ENCODE measurements around the gene SH2D1A. TPM values are rescaled to one million over a fixed set of nuclear protein-coding genes. Genes with fewer than 3 reads are reported as not detected.
"Not testable (repeated sequence)": the region's sequence is repeated elsewhere in the genome, so short reads cannot be mapped to it uniquely, and the experiment has no call there.

SH2D1A gene
- total RNA-seq, 1 donor from 2014 or later, result not detected

GRCh38 chrX:124332481-124333424 lies 13.6 kb upstream of the SH2D1A start, which contains the start of gene TEX13D:
TEX13D (plus strand) TSS chrX:124332660; CDS start chrX:124332918, 258 bp downstream.
- no peaks in the 10 kb centered on the region for H3K27me3 ChIP-seq (ENCODE audit: control insufficient read depth, insufficient read depth, low read length)
- FAIRE-seq (no peak), DNase-seq (ENCODE audit: low read depth) (no peak)
- no peaks in the 10 kb centered on the region for H3K36me3 ChIP-seq (ENCODE audit: control insufficient read depth, insufficient read depth, low read length)
- no peak for TF ChIP-seq CTCF (IDR thresholded peaks at IDR 0.05; ENCODE audit: insufficient read depth, low read length, severe bottlenecking)
- no peak within 1 kb of the TSS for H3K4me3 ChIP-seq (ENCODE audit: low read depth, low read length)

GRCh38 chrX:124333862-124334261 lies 12.5 kb upstream of the SH2D1A start:
- DNase-seq (ENCODE audit: low read depth) (no peak), FAIRE-seq (no peak)
- Histone ChIP-seq H3K36me3 (ENCODE audit: control insufficient read depth, insufficient read depth, low read length) (no peaks in the 10 kb centered on the region), H3K4me3 (ENCODE audit: low read depth, low read length) (no peak overlapping the region), H3K27me3 (ENCODE audit: control insufficient read depth, insufficient read depth, low read length) (no peaks in the 10 kb centered on the region)
- TF ChIP-seq CTCF (IDR thresholded peaks at IDR 0.05; ENCODE audit: insufficient read depth, low read length, severe bottlenecking), result no peak

DNA sequence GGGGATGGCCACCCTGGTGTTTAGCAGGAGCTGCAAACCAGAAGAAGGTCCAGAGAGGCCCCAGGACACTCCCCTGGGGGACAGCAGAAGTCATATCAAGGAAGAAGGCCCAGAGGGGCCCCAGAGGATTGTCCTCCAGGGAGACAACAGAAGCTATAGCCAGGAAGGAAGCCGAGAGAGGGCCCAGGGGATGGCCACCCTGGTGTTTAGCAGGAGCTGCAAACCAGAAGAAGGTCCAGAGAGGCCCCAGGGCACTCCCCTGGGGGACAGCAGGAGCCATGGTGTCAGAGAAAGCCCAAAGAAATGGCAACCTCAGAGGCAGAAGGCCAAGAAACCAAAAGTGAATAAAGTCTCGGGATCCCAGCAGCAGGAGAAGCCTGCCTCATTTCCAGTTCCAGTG lies 11.8 kb upstream of the SH2D1A start:
- H3K36me3 ChIP-seq (ENCODE audit: control insufficient read depth, insufficient read depth, low read length); H3K27me3 ChIP-seq (ENCODE audit: control insufficient read depth, insufficient read depth, low read length); FAIRE-seq; DNase-seq (ENCODE audit: low read depth); H3K4me3 ChIP-seq (ENCODE audit: low read depth, low read length): not testable (repeated sequence)

DNA sequence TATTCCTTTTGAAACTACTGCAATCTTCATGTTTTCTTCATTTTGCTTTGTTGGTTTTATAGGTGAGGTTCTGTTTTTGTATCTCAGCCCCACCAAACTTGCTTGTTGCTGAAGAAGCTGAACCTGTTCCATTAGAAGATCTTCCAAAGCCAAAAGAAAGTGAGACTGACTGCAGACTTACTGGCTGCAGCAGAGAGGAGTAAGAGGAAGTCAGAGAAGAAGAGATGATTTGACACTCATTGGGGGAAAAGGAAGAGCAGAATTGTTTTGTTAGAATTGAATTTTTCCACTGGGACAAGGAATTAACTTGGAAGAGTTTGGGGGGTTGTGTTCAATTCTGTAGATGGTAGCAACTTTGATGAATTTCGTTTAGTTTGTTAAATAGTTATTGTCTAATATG lies 10.8 kb upstream of the SH2D1A start:
- no peak for FAIRE-seq

DNA sequence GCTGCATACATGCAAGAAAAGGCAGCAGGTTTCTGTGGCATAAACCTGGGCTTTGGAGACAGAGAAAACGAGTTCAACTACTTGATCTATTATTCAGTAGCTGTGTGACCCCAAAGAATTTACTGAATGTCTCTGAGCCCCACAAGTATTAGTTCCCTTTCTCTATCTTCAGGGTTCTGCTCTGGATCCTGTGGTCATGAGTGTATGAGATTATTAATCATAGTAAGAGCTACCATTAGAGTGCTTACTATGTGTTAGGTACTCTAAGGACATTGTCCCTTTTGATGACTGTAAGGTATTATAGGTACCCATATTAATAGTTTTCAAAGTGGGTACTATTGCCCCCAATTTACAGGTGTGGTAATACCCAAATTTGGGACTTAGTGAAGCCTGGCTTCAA lies 8.4 kb upstream of the SH2D1A start:
- FAIRE-seq (no peak), DNase-seq (ENCODE audit: low read depth) (no peak)
- Histone ChIP-seq H3K4me3 (ENCODE audit: low read depth, low read length) (no peak overlapping the region), H3K36me3 (ENCODE audit: control insufficient read depth, insufficient read depth, low read length) (no peaks in the 10 kb centered on the region), H3K27me3 (ENCODE audit: control insufficient read depth, insufficient read depth, low read length) (no peaks in the 10 kb centered on the region)
- TF ChIP-seq CTCF (IDR thresholded peaks at IDR 0.05; ENCODE audit: insufficient read depth, low read length, severe bottlenecking), result no peak

More for the DNA sequence above, 10.8 kb upstream of the SH2D1A start:
- Histone ChIP-seq H3K27me3 (ENCODE audit: control insufficient read depth, insufficient read depth, low read length) (no peaks in the 10 kb centered on the region), H3K4me3 (ENCODE audit: low read depth, low read length) (no peak overlapping the region), H3K36me3 (ENCODE audit: control insufficient read depth, insufficient read depth, low read length) (no peaks in the 10 kb centered on the region)
- no peak for DNase-seq (ENCODE audit: low read depth)
- no peak for TF ChIP-seq CTCF (IDR thresholded peaks at IDR 0.05; ENCODE audit: insufficient read depth, low read length, severe bottlenecking)

DNA sequence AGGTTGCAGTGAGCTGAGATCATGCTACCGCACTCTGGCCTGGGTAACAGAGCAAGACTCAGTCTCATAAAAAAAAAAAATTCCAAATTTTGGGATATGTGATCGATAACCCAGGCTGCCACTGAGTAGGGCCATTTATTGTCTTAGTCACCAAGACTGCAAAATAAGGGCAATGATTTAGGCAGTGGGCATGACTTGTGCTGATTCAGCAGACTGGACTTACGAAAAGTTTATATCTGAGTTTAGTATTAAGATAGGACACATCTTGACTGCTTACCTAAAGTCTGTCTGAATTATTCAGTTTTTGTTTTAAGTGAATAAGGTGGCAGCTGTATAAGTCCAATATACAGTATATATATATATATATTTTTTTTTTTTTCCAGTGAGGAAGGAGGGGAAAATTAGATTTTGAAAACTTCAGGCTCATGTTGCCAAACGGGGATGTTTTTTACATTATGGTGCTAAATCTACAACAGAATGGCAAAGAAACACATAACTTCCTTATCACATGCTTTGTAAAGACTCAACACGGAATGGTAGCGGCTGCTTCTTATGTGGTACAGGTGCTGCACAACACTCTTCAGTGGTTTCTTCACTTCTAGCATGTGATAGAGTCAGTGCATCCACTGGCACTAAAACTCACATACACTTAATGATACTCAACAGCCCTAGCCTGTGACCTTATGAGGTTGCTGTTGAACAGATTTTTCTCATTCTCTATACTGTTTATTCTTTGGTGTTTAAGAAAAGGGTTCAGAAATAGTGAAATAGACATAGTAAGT lies 7.4 kb upstream of the SH2D1A start:
- Histone ChIP-seq H3K4me3 (ENCODE audit: low read depth, low read length) (no peak overlapping the region), H3K27me3 (ENCODE audit: control insufficient read depth, insufficient read depth, low read length) (no peaks in the 10 kb centered on the region), H3K36me3 (ENCODE audit: control insufficient read depth, insufficient read depth, low read length) (no peaks in the 10 kb centered on the region)
- no peak for TF ChIP-seq CTCF (IDR thresholded peaks at IDR 0.05; ENCODE audit: insufficient read depth, low read length, severe bottlenecking)
- DNase-seq (ENCODE audit: low read depth) (no peak), FAIRE-seq (no peak)

Data from bronchial epithelial cell (primary cell).